Keratinocyte (primary cell): ENCODE results near the gene RBBP4.

Source experiments
- EZH2 ChIP-seq: IDR thresholded peaks from one replicate; pipeline ENCODE4 v1.6.1; 2012; ENCODE audit warnings: inconsistent platforms, mild to moderate bottlenecking, low read length, moderate library complexity
- TF ChIP-seq, protein P1 (sequence below), 3 experiments: IDR thresholded peaks in 1 of 3; conservative IDR thresholded peaks in 1 of 3; optimal IDR thresholded peaks in 1 of 3; 2 replicates in 2 of 3; 3 replicates in 1 of 3; pipeline versions ENCODE3 to v1.5.1; 2011; ENCODE audit warnings: low read length in 3 of 3, mild to moderate bottlenecking in 3 of 3, moderate library complexity in 2 of 3, control low read depth in 1 of 3, inconsistent platforms in 1 of 3; ENCODE audit not compliant: insufficient read depth in 2 of 3; ENCODE audit errors: extremely low read depth in 1 of 3

DNA sequence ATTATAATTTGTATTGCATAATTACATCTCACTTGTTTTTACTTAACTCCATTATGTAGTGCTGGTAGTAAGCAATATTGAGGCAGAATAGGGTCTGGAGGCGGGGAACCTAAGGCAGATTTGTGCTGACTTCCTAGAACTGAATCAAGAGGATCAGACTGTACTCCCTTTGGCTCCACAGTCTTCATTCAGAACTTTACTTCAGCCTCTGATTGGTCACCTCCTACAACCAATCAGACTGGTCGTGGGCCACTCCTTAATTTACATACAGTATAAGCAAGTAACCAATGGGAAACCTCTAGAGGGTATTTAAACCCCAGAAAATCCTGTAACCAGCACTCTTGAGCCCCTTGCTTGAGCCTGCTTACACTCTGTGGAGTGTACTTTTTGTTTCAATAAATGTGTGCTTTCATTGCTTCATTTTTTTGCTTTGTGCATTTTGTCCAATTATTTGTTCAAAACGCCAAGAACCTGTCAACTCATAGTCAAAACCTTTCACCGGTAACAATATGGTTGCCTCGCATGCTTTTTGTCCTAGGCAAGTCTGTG lies 32.3 kb upstream of the RBBP4 start:
- TF ChIP-seq, protein P1, sequence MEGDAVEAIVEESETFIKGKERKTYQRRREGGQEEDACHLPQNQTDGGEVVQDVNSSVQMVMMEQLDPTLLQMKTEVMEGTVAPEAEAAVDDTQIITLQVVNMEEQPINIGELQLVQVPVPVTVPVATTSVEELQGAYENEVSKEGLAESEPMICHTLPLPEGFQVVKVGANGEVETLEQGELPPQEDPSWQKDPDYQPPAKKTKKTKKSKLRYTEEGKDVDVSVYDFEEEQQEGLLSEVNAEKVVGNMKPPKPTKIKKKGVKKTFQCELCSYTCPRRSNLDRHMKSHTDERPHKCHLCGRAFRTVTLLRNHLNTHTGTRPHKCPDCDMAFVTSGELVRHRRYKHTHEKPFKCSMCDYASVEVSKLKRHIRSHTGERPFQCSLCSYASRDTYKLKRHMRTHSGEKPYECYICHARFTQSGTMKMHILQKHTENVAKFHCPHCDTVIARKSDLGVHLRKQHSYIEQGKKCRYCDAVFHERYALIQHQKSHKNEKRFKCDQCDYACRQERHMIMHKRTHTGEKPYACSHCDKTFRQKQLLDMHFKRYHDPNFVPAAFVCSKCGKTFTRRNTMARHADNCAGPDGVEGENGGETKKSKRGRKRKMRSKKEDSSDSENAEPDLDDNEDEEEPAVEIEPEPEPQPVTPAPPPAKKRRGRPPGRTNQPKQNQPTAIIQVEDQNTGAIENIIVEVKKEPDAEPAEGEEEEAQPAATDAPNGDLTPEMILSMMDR (optimal IDR thresholded peaks at IDR 0.05 in 1 of 3, IDR thresholded peaks at IDR 0.05 in 1 of 3, conservative IDR thresholded peaks at IDR 0.05 in 1 of 3; ENCODE audit: extremely low read depth in 1 of 3, insufficient read depth in 2 of 3, low read length in 3 of 3): no peak
- TF ChIP-seq EZH2: no peak
